ENCODE measurements around the gene LIMK1. TPM values are rescaled to one million over a fixed set of nuclear protein-coding genes. Genes with fewer than 3 reads are reported as not detected.
A peak's percentile ranks its signal among the peaks of the same experiment; 100 is the strongest.

LIMK1 gene
- total and polyA plus RNA-seq, 2 of the 13 experiments (the other 11 are each of a cell fraction or from before 2014, with no cell fraction given): 8.9 to 18.8 TPM

GRCh38 chr7:74051629-74052410, 31.8 kb upstream of the LIMK1 start (continued):
- no peak for TF ChIP-seq ZNF646 (CRISPR knock-in tag; IDR thresholded peaks at IDR 0.05)
- no peak for TF ChIP-seq PPARG (CRISPR knock-in tag; conservative IDR thresholded peaks at IDR 0.05)
- no peak for TF ChIP-seq IRF2 (CRISPR knock-in tag; IDR thresholded peaks at IDR 0.05)
- TF ChIP-seq POLR2G (IDR thresholded peaks at IDR 0.05; ENCODE audit: low read depth, low read length): no peak
- no peak for TF ChIP-seq SATB2 (CRISPR knock-in tag; IDR thresholded peaks at IDR 0.05)
- TF ChIP-seq ZNF556 (CRISPR knock-in tag; IDR thresholded peaks at IDR 0.05; ENCODE audit: borderline replicate concordance): no peak
- TF ChIP-seq POLR2AphosphoS5 (IDR thresholded peaks at IDR 0.05; ENCODE audit: low read depth, low read length): no peak
- TF ChIP-seq NBN (conservative IDR thresholded peaks at IDR 0.05): no peak
- no peak for TF ChIP-seq ZNF44 (CRISPR knock-in tag; IDR thresholded peaks at IDR 0.05)
- TF ChIP-seq ZFP82 (CRISPR knock-in tag; IDR thresholded peaks at IDR 0.05; ENCODE audit: borderline replicate concordance): no peak
- TF ChIP-seq NR2C2 (CRISPR knock-in tag; IDR thresholded peaks at IDR 0.05; ENCODE audit: borderline replicate concordance): no peak
- no peak for TF ChIP-seq ZNF567 (CRISPR knock-in tag; IDR thresholded peaks at IDR 0.05; ENCODE audit: borderline replicate concordance)
- no peak for TF ChIP-seq MTF1 (CRISPR knock-in tag; IDR thresholded peaks at IDR 0.05)
- TF ChIP-seq NFKBIZ (CRISPR knock-in tag; IDR thresholded peaks at IDR 0.05): no peak
- no peak for TF ChIP-seq KMT2A (CRISPR knock-in tag; IDR thresholded peaks at IDR 0.05)
- TF ChIP-seq PREB (CRISPR knock-in tag; IDR thresholded peaks at IDR 0.05): no peak
- TF ChIP-seq ISX (CRISPR knock-in tag; conservative IDR thresholded peaks at IDR 0.05): no peak
- TF ChIP-seq ATF5 (CRISPR knock-in tag; IDR thresholded peaks at IDR 0.05; ENCODE audit: low read depth): no peak
- peak; percentile 84 for TF ChIP-seq CTCF (CRISPR knock-in tag; IDR thresholded peaks at IDR 0.05)

Data from HepG2 (cell line).